ENCODE measurements around the gene ACSBG1.

Gene ACSBG1

GRCh38 chr15:78182821-78183220 lies 51.5 kb downstream of the ACSBG1 start:
- TF ChIP-seq REST (IDR thresholded peaks at IDR 0.05; ENCODE audit: insufficient replicate concordance, low read depth), result no peak
- TF ChIP-seq GABPA (IDR thresholded peaks at IDR 0.05; ENCODE audit: low read depth), result no peak
- TF ChIP-seq POLR2AphosphoS5 (IDR thresholded peaks at IDR 0.05; ENCODE audit: low read depth), result no peak
- no peak for TF ChIP-seq SPI1 (IDR thresholded peaks at IDR 0.05; ENCODE audit: borderline replicate concordance, low read depth)
- TF ChIP-seq, protein P1, sequence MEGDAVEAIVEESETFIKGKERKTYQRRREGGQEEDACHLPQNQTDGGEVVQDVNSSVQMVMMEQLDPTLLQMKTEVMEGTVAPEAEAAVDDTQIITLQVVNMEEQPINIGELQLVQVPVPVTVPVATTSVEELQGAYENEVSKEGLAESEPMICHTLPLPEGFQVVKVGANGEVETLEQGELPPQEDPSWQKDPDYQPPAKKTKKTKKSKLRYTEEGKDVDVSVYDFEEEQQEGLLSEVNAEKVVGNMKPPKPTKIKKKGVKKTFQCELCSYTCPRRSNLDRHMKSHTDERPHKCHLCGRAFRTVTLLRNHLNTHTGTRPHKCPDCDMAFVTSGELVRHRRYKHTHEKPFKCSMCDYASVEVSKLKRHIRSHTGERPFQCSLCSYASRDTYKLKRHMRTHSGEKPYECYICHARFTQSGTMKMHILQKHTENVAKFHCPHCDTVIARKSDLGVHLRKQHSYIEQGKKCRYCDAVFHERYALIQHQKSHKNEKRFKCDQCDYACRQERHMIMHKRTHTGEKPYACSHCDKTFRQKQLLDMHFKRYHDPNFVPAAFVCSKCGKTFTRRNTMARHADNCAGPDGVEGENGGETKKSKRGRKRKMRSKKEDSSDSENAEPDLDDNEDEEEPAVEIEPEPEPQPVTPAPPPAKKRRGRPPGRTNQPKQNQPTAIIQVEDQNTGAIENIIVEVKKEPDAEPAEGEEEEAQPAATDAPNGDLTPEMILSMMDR (IDR thresholded peaks at IDR 0.05; ENCODE audit: insufficient read depth, low read length), result no peak
- DNase-seq (ENCODE audit: low read depth in 1 of 2, low spot score in 1 of 2), result no peak
- Histone ChIP-seq H3K4me3 (replicated peaks; ENCODE audit: insufficient read depth, low read length) (no peak overlapping the region), H3K27me3 (ENCODE audit: insufficient read depth, poor library complexity, severe bottlenecking) (no peaks in the 10 kb centered on the region), H3K27ac (replicated peaks) (no peak overlapping the region)

- TF ChIP-seq, protein P1 (IDR thresholded peaks at IDR 0.05; ENCODE audit: insufficient read depth, low read length), result no peak
- no peak for TF ChIP-seq SPI1 (IDR thresholded peaks at IDR 0.05; ENCODE audit: borderline replicate concordance, low read depth)
- no peak for TF ChIP-seq POLR2AphosphoS5 (IDR thresholded peaks at IDR 0.05; ENCODE audit: low read depth)
- no peak for TF ChIP-seq REST (IDR thresholded peaks at IDR 0.05; ENCODE audit: insufficient replicate concordance, low read depth)
- no peak for TF ChIP-seq GABPA (IDR thresholded peaks at IDR 0.05; ENCODE audit: low read depth)
- DNase-seq (ENCODE audit: low read depth in 1 of 2, low spot score in 1 of 2), result no peak
- Histone ChIP-seq H3K27me3 (ENCODE audit: insufficient read depth, poor library complexity, severe bottlenecking) (no peaks in the 10 kb centered on the region), H3K27ac (replicated peaks) (no peak overlapping the region), H3K4me3 (replicated peaks; ENCODE audit: insufficient read depth, low read length) (no peak overlapping the region)
Measured at GRCh38 chr15:78182336-78182700, 52.0 kb downstream of the ACSBG1 start.

DNA sequence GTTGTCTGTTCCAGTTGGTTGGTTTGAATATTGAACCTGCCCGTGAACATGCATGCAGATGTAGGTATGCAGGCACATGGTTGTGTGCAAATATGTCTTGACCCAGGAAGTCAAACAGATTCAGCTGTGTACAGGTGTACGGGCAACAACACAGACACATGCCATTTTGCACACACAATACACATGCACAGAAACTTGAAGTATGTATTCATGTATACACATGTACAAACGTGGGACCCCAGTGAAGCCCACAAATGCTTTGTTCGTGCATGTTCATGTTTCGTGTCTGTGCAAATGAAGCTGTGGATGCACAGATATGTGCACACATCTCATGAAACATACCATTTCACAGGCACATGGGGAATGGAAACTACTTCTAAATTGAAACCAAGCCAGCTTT lies 54.5 kb downstream of the ACSBG1 start:
- no peak overlapping the region for H3K4me3 ChIP-seq (replicated peaks; ENCODE audit: insufficient read depth, low read length)
- H3K27ac ChIP-seq (replicated peaks), result no peak overlapping the region
- no peaks in the 10 kb centered on the region for H3K27me3 ChIP-seq (ENCODE audit: insufficient read depth, poor library complexity, severe bottlenecking)
- TF ChIP-seq REST (IDR thresholded peaks at IDR 0.05; ENCODE audit: insufficient replicate concordance, low read depth), result no peak
- TF ChIP-seq, protein P1 (IDR thresholded peaks at IDR 0.05; ENCODE audit: insufficient read depth, low read length), result no peak
- no peak for DNase-seq (ENCODE audit: low read depth in 1 of 2, low spot score in 1 of 2)

Data from HL-60 (cell line).